Measurements from ENCODE around the gene SAMD4A.

The SAMD4A gene

GRCh38 chr14:54761835-54762234, 194.9 kb downstream of the SAMD4A start:
- no peak for TF ChIP-seq CTCF (IDR thresholded peaks at IDR 0.05; ENCODE audit: low read depth, low read length)
- DNase-seq (ENCODE audit: extremely low read depth, low read depth): no peak

GRCh38 chr14:54762296-54762695, 195.4 kb downstream of the SAMD4A start:
- no peak for DNase-seq (ENCODE audit: extremely low read depth, low read depth)
- no peak for TF ChIP-seq CTCF (IDR thresholded peaks at IDR 0.05; ENCODE audit: low read depth, low read length)

GRCh38 chr14:54763761-54764160, 196.8 kb downstream of the SAMD4A start:
- TF ChIP-seq CTCF (IDR thresholded peaks at IDR 0.05; ENCODE audit: low read depth, low read length): no peak
- no peak for DNase-seq (ENCODE audit: extremely low read depth, low read depth)

- no peak for DNase-seq (ENCODE audit: extremely low read depth, low read depth)
- TF ChIP-seq CTCF (IDR thresholded peaks at IDR 0.05; ENCODE audit: low read depth, low read length): no peak
Measured at GRCh38 chr14:54766276-54767138, 199.6 kb downstream of the SAMD4A start.

- DNase-seq (ENCODE audit: extremely low read depth, low read depth): no peak
- TF ChIP-seq CTCF (IDR thresholded peaks at IDR 0.05; ENCODE audit: low read depth, low read length): no peak
Measured at GRCh38 chr14:54767139-54767431, 200.2 kb downstream of the SAMD4A start.

GRCh38 chr14:54767450-54767849, 200.5 kb downstream of the SAMD4A start:
- no peak for TF ChIP-seq CTCF (IDR thresholded peaks at IDR 0.05; ENCODE audit: low read depth, low read length)
- no peak for DNase-seq (ENCODE audit: extremely low read depth, low read depth)

- no peak for DNase-seq (ENCODE audit: extremely low read depth, low read depth)
- no peak for TF ChIP-seq CTCF (IDR thresholded peaks at IDR 0.05; ENCODE audit: low read depth, low read length)
Measured at GRCh38 chr14:54768501-54769129, 201.7 kb downstream of the SAMD4A start.
